Mucosa of gallbladder (tissue), 1 donor: ENCODE data around the gene STAC3. TPM values are rescaled to one million over a fixed set of nuclear protein-coding genes. Genes with fewer than 3 reads are reported as not detected.

Experiments used
- DNase-seq: peaks from one replicate; pipeline ENCODE4 v3.0.0-alpha.2; 2020; ENCODE audit warnings: low spot score
- total RNA-seq: library from RNA; stranded (reverse); gene quantifications from one replicate; pipeline ENCODE4 v1.2.1, GENCODE V29; 2021
- donor health status: DM: no; HTN: no; CAD: no.

The STAC3 gene
- total RNA-seq, 1 donor from 2014 or later, result 3.6 TPM

DNA sequence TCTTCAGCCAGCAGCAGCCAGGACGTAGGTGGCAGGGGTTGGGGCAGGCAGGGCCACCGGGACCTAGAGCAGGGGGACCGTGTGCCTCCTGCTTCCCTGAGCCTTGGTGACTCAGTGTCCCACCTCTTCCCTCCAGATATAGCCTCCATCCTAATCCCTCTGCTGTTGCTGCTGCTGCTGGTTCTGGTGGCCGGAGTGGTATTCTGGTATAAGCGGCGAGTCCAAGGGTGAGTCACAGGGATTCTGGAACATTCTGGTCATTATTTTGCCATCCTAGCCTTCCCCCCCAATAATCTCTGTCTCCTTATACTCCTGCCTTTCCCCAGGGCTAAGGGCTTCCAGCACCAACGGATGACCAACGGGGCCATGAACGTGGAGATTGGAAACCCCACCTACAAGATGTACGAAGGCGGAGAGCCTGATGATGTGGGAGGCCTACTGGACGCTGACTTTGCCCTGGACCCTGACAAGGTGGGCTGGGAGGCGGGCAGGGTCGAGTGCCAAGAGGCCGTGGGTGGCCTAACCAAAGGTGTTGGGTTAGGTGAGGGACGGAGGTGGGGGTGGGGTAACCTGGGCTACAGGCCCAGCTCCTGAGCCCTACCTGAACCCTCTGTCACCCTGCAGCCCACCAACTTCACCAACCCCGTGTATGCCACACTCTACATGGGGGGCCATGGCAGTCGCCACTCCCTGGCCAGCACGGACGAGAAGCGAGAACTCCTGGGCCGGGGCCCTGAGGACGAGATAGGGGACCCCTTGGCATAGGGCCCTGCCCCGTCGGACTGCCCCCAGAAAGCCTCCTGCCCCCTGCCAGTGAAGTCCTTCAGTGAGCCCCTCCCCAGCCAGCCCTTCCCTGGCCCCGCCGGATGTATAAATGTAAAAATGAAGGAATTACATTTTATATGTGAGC lies 38.9 kb downstream of the STAC3 start:
- no peak for DNase-seq

DNA sequence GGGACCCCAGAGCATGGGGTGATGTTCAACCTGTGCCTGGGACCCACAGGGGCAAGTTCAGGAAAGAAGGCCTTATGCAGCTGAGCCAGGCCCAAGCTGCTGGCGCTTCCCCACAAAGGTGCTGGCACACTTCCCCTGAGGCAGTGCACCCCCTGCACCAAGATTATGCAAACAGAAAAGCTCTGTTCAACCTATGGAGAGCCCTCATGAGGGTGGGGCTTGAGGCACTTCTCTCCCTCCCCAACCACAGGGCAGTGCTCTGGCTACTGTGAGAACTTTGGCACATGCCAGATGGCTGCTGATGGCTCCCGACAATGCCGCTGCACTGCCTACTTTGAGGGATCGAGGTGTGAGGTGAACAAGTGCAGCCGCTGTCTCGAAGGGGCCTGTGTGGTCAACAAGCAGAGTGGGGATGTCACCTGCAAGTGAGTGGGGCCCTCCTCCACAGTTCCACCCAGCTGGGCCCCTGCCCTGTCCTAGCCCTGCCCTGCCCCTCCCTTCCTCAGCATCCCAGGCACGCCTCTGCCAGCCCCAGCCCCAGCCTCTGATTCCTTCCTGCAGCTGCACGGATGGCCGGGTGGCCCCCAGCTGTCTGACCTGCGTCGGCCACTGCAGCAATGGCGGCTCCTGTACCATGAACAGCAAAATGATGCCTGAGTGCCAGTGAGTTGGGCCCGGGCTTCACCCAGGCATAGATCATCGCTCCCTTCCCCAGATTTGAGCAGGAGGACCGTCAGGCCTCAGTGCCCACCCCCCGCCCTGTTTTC lies 39.9 kb downstream of the STAC3 start:
- no peak for DNase-seq

DNA sequence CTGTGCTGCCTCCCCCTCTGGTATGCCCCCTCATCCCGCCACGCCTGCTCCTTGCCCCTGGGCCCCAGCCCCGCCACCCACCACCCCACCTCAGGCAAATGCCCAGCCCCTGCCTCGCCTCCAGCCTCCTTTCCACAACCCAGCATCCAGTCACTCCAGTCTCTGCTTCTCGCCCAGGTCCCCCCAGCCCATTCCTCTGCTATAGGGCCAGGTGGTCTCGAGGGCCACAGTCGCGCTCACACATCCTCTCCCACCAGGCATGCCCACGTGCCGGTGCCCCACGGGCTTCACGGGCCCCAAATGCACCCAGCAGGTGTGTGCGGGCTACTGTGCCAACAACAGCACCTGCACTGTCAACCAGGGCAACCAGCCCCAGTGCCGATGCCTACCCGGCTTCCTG lies 40.5 kb downstream of the STAC3 start:
- DNase-seq, result no peak

DNA sequence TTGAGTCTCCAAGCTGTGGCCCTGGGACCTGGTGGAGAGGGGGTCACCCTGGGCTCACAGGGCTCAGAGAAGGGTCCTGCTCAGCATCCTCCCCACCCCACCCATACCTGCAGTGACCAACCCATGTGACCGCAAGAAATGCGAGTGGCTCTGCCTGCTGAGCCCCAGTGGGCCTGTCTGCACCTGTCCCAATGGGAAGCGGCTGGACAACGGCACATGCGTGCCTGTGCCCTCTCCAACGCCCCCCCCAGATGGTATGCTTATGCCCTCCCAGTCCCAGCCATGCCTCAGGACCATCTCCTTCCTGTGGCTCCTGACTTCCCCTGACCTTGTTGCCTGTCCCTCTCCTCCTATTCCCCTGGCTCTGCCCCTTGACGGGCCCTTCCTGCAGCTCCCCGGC lies 41.1 kb downstream of the STAC3 start:
- DNase-seq, result no peak

DNA sequence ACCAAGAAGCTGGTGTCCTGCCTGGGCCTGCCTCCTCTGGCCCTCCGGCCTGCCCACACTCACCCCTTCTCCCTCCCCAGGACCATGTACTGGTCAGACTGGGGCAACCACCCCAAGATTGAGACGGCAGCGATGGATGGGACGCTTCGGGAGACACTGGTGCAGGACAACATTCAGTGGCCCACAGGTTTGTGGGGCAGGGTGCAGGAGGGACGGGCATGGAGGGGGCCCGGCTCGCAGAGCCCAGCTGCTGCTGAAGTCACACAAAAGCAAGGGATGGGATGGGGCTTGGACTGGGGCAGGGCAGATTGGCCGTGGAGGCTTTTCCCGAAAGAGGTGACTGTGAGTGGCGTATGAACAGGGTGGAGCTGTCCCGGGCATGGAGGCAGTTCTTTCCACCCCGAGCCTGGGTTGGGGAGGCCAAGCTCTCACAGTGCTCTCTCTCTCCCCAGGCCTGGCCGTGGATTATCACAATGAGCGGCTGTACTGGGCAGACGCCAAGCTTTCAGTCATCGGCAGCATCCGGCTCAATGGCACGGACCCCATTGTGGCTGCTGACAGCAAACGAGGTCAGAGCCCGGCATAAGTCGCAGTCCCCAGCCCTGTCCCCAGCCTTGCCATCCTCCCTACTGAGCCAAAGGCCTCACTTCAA lies 42.2 kb downstream of the STAC3 start:
- no peak for DNase-seq

DNA sequence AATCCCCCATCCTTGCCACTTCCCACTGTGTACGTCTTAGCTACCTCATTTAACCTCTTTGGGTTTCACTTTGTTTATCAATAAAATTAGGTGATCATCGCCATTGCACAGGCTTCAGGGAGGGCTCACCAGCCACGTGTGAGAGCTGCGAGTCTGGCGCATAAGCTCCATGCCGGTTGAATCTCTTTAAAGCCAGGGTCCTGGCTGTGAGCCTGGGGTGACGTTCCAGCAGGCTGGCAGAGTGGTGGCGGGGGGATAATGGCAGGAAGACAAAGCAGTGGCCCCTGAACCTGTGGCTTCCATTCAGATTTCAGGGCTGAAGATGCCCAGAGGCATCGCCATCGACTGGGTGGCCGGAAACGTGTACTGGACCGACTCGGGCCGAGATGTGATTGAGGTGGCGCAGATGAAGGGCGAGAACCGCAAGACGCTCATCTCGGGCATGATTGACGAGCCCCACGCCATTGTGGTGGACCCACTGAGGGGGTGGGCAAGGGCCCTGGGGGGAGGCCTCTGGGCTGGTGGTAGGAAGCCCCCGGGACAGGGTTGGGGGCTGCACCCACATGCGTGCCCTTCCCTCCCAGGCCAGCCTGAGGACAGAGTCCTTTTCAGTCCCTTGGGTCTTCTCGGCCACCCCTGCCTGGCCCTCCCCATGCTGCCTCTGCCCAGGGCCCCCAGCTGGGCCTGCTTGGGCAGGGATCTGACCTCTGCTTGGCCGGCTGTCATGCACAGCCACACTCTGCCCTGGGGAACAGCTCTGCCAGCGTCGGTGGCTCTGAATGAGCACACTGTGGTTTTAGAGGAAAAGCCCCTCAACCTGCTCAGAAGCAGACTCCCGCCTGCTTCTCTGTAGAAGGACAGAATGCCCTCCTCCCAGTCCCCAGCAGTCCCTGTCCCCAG lies 43.0 kb downstream of the STAC3 start:
- DNase-seq, result no peak

DNA sequence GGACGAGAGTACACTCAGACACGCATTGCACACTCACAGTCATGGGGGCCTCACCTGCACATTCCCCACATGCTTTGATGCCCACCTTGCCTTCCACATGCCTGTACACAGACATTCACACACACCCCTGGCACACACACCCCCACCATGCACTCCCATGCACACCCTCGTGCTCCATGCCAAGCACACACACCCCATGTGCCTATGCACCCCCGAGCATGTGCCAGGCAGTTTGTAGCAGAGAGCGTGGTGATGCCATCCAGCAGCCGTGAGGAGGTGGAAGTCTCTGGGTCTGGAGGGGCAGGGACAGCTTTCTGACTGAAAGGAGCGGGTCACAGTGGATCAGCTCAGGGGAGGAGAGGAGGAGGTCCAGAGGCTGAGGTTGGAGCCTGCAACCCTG lies 45.1 kb downstream of the STAC3 start:
- DNase-seq, result no peak

DNA sequence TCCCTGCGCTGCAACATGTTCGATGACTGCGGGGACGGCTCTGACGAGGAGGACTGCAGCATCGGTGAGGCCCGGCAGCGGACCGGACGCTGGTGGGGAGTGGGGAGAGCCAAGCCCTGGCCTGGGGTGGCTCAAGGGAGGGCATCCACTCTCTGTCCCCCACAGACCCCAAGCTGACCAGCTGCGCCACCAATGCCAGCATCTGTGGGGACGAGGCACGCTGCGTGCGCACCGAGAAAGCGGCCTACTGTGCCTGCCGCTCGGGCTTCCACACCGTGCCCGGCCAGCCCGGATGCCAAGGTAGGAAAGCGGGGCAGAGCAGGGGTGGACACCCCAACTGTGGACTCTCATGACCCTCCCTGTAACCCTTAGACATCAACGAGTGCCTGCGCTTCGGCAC lies 45.8 kb downstream of the STAC3 start:
- no peak for DNase-seq

DNA sequence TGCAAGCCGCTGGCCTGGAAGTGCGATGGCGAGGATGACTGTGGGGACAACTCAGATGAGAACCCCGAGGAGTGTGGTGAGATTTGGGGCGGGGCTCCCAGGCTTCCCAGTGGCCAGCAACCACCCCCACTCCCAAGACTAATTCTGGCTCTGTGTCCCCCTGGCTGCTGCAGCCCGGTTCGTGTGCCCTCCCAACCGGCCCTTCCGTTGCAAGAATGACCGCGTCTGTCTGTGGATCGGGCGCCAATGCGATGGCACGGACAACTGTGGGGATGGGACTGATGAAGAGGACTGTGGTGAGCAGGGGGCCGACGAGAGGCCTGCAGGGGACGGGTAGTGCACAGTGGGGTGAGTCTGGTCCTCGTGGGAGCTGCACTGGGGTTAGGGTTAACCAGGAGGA lies 46.5 kb downstream of the STAC3 start:
- DNase-seq, result no peak

DNA sequence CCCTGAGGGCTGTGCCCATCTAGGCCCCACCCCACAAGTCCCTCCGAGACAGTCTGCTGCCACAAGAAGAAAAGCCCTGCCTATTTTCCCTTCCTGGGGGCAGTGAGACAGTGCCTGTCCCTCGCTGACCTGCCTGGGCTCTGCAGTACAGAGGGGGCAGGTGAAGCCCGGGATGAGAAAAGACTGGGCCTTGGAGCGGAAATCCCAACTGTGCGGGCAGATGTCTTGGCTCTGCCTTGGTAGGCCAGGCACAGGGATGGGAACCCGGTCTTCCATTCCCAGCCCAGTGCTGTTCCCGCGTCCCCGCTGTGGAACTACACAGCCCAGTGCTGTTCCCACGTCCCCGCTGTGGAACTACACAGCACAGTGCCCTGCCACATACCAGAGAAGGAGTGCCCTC lies 47.2 kb downstream of the STAC3 start:
- no peak for DNase-seq

DNA sequence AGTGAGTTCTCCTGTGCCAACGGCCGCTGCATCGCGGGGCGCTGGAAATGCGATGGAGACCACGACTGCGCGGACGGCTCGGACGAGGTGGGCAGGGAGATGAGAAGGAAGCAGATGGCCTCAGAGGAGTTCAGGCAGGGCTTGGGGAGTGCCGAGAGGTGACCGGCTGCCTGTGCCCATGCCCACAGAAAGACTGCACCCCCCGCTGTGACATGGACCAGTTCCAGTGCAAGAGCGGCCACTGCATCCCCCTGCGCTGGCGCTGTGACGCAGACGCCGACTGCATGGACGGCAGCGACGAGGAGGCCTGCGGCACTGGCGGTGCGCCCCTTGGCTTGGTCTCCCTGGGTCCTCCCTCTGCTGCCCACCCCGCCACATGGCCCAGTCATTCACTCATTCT lies 47.8 kb downstream of the STAC3 start:
- DNase-seq, result no peak

DNA sequence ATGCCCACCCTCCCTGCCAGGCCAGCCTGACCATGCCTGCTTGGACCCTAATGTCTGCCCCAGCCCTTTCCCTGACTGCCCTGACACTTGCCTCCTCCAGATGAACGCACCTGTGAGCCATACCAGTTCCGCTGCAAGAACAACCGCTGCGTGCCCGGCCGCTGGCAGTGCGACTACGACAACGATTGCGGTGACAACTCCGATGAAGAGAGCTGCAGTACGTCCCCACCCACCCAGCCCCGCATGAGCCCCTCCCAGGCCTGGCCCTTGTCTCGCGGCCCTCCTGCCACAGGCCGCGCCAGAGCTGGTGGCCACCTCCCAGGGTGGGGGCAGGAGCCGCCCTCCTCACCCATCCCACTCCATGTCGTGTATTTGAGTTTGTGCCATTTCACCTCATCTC lies 48.7 kb downstream of the STAC3 start:
- DNase-seq, result no peak

DNA sequence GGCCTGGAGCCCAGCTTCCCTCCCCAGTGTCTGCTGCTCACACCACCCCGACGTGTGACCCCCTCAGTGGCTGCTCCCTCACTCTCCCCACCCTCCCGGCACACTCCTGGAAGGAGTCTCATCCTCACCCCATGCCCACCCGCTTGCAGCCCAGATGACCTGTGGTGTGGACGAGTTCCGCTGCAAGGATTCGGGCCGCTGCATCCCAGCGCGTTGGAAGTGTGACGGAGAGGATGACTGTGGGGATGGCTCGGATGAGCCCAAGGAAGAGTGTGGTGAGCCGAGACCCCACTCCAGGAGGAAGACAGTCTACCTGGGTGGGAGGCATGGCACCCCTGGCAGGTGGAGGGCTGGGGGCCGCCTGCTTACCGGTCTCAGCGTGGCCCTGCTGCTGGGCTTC lies 49.4 kb downstream of the STAC3 start:
- DNase-seq, result no peak

DNA sequence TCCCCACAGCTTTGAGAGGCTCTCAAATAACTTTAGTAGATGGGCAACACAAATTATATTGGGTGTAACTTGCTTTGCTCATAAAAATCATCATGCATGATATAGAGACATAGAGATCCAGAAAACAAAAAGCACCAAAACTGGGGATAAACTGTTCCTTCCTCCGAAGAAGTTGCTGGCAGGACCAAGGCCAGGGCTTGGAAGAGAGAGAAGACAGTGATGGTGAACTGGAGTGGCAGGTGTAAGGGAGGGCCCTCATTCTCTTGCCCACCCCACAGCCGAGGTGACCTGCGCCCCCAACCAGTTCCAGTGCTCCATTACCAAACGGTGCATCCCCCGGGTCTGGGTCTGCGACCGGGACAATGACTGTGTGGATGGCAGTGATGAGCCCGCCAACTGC lies 49.8 kb downstream of the STAC3 start:
- no peak for DNase-seq

DNA sequence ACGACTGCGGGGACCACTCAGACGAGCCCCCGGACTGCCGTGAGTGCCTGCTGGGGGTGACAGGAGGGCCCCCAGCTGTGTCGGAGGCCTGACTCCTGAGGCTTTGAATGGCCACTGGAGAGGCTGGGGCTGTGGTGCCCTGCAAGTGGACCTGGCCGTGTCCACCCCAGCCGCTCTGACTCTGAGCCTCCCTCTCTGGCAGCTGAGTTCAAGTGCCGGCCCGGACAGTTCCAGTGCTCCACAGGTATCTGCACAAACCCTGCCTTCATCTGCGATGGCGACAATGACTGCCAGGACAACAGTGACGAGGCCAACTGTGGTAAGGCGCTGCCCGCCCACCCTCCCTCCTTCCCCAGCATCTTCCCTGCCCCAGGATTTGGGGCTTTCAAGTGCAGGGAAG lies 50.5 kb downstream of the STAC3 start:
- no peak for DNase-seq

DNA sequence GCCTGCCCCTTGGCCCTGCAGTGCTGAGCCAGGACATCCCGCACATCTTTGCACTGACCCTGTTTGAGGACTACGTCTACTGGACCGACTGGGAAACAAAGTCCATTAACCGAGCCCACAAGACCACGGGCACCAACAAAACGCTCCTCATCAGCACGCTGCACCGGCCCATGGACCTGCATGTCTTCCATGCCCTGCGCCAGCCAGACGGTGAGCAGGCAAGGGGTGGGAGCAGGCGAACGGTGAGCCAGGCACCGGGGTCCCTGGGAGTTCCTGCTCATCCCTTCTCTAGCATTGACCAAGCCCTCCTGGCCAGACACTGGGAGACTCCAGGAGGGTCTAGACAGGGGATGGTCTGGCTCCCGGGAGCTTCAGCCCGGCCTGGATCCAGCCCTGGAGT lies 51.8 kb downstream of the STAC3 start:
- no peak for DNase-seq

DNA sequence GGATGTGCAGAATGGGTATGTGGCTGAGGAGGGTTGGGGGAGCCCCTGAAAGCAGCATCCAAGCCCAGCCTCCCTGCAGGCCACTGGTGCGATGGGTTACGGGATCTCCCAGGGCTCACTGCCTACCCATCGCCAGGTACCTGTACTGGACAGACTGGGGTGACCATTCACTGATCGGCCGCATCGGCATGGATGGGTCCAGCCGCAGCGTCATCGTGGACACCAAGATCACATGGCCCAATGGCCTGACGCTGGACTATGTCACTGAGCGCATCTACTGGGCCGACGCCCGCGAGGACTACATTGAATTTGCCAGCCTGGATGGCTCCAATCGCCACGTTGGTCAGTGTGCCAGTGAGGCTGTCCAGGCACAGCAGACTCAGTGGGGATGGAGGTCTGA lies 52.7 kb downstream of the STAC3 start:
- no peak for DNase-seq

DNA sequence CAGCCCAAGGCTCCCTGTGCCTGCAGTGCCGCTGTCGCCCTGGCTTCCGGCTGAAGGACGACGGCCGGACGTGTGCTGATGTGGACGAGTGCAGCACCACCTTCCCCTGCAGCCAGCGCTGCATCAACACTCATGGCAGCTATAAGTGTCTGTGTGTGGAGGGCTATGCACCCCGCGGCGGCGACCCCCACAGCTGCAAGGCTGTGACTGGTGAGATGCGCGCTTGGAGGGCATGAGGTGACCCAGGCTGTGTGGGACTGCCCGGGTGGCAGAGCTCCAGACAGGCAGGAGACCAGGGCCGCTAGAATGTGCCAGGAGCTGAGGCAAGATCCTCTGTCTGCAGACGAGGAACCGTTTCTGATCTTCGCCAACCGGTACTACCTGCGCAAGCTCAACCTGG lies 54.0 kb downstream of the STAC3 start:
- no peak for DNase-seq

DNA sequence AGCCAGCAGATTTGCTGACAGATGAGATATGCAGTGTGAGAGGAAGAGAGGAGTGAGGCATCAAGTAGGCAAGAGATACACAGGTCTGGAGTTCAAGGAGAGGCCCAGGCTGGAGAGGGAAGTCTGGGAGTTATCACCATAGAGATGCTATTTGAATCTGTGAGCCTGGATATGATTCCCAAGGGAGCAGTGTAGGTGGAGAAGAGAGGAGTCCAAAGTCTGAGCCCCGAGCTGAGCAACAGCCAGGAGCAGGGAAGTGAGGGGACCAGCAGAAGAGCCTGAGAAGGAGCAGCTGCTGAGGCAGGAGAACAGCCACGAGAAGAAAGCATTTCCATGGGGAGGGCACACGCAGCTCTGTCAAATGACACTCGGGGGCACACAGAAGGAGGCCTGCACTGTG lies 54.5 kb downstream of the STAC3 start:
- no peak for DNase-seq

DNA sequence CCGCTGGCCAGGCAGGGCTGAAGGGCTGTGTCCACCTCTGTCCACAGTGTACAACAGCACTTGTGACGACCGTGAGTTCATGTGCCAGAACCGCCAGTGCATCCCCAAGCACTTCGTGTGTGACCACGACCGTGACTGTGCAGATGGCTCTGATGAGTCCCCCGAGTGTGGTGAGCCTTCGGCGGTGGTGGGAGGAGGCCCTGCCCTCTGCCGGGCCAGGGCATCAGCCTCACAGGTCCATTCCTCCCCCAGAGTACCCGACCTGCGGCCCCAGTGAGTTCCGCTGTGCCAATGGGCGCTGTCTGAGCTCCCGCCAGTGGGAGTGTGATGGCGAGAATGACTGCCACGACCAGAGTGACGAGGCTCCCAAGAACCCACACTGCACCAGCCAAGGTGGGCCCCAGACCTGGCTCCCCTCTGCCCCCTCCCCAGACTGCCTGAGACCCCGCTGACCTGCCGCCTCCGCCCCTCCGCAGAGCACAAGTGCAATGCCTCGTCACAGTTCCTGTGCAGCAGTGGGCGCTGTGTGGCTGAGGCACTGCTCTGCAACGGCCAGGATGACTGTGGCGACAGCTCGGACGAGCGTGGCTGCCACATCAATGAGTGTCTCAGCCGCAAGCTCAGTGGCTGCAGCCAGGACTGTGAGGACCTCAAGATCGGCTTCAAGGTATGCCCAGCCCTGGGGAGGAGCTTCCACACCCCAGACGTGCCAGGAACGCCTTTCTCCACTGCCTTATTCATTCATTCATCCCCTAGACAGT lies 55.2 kb downstream of the STAC3 start:
- DNase-seq, result no peak

DNA sequence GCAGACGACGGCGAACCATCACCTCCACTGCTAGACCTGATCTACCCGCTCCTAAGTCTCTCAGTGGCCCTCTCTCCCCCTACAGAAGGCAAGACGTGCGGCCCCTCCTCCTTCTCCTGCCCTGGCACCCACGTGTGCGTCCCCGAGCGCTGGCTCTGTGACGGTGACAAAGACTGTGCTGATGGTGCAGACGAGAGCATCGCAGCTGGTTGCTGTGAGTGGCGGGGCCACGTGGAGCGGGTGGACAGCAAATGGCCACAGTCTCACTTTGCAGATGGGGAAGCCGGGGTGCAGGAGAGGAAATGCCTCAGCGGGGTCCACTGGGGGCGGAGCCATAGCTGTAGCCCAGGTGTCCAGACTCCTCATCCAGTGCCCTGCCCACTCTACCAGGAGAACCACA lies 55.8 kb downstream of the STAC3 start:
- DNase-seq, result no peak
